Spinal cord (tissue), 10 donors: Measurements from ENCODE around the gene PDZK1IP1. TPM values are rescaled to one million over a fixed set of nuclear protein-coding genes. Genes with fewer than 3 reads are reported as not detected.

Experiments used
- DNase-seq, 6 donors: peaks; one replicate each; pipeline versions ENCODE4 v3.0.0 to v3.0.0-alpha.2; 2013 to 2015; ENCODE audit warnings: low spot score in 6 of 6, low read depth in 4 of 6
- H3K27ac ChIP-seq: one replicate; pipeline ENCODE4 v1.5.1; 2013; ENCODE audit warnings: low read depth, low read length, control low read depth
- H3K27me3 ChIP-seq: one replicate; pipeline ENCODE4 v1.6.1; 2013; ENCODE audit warnings: low read length; ENCODE audit not compliant: control insufficient read depth, insufficient read depth
- H3K36me3 ChIP-seq: one replicate; pipeline ENCODE4 v1.6.1; 2013; ENCODE audit warnings: low read length; ENCODE audit not compliant: control insufficient read depth, insufficient read depth
- H3K4me1 ChIP-seq: one replicate; pipeline ENCODE4 v1.6.1; 2013; ENCODE audit warnings: low read length; ENCODE audit not compliant: control insufficient read depth, insufficient read depth
- H3K4me3 ChIP-seq: one replicate; pipeline ENCODE4 v1.5.1; 2013; ENCODE audit warnings: low read depth, low read length, control low read depth
- H3K9me3 ChIP-seq: one replicate; pipeline ENCODE4 v1.6.1; 2013; ENCODE audit warnings: low read length; ENCODE audit not compliant: control insufficient read depth, insufficient read depth
- WGBS: methylation state at CpG from one replicate; pipeline ENCODE4 v1.1.5; 2013; ENCODE audit warnings: missing lambda C conversion rate; ENCODE audit not compliant: insufficient coverage; 5-methylcytosine and 5-hydroxymethylcytosine counted together
- polyA plus RNA-seq, 2 donors: library from polyadenylated mRNA; unstranded; fragments of 120-200 nt; gene quantifications; one replicate each; pipeline ENCODE4 v1.2.1, GENCODE V29; 2013; ENCODE audit not compliant: insufficient read length in 2 of 2
- total RNA-seq, 2 donors: library from RNA; depleted of rRNA in 1 of 2; stranded (reverse); fragments of 120-200 nt in 1 of 2; fragments of >200 nt in 1 of 2; gene quantifications; one replicate each; pipeline versions ENCODE4 v1.2.3 to v1.2.4, GENCODE V29; 2013 to 2014
- donor health status: healthy.

The PDZK1IP1 gene
- total and polyA plus RNA-seq, 4 donors, result 0.30 to 0.35 TPM; not detected in 2

GRCh38 chr1:47229886-47230691, 40.3 kb upstream of the PDZK1IP1 start:
- Histone ChIP-seq H3K4me1 (peaks cover 37% of the 10 kb centered on the region), H3K36me3 (no peaks in the 10 kb centered on the region), H3K27ac (peak overlapping the region; percentile 51), H3K9me3 (no peaks in the 10 kb centered on the region), H3K27me3 (peaks cover 97% of the 10 kb centered on the region), H3K4me3 (peak overlapping the region; percentile 26)
- no CpG with 5 or more reads among the region's 23 CpGs for WGBS
- peak in 2 of 6 donors; percentile 58 to 69 for DNase-seq

GRCh38 chr1:47229031-47229885, 39.4 kb upstream of the PDZK1IP1 start:
- H3K4me1 ChIP-seq, result peaks cover 44% of the 10 kb centered on the region
- no peak for DNase-seq
- no peaks in the 10 kb centered on the region for H3K9me3 ChIP-seq
- H3K36me3 ChIP-seq, result no peaks in the 10 kb centered on the region
- WGBS, result 10% methylated on average over 28 of the region's 35 CpGs
- H3K4me3 ChIP-seq, result peak overlapping the region; percentile 16
- peak overlapping the region; percentile 25 for H3K27ac ChIP-seq
- H3K27me3 ChIP-seq, result peaks cover 97% of the 10 kb centered on the region

- peaks cover 97% of the 10 kb centered on the region for H3K27me3 ChIP-seq
- no peak overlapping the region for H3K27ac ChIP-seq
- H3K36me3 ChIP-seq, result no peaks in the 10 kb centered on the region
- 25% methylated on average over 12 of the region's 12 CpGs for WGBS
- DNase-seq, result no peak
- peaks cover 44% of the 10 kb centered on the region for H3K4me1 ChIP-seq
- no peaks in the 10 kb centered on the region for H3K9me3 ChIP-seq
- no peak overlapping the region for H3K4me3 ChIP-seq
Observed at GRCh38 chr1:47228644-47229030, 38.8 kb upstream of the PDZK1IP1 start.

- WGBS, result 20% methylated on average over 4 of the region's 7 CpGs
Observed at GRCh38 chr1:47227341-47228232, 37.8 kb upstream of the PDZK1IP1 start.

GRCh38 chr1:47226839-47227215, 37.0 kb upstream of the PDZK1IP1 start:
- peaks cover 97% of the 10 kb centered on the region for H3K27me3 ChIP-seq
- no peak overlapping the region for H3K4me3 ChIP-seq
- no peak for DNase-seq
- H3K4me1 ChIP-seq, result peaks cover 37% of the 10 kb centered on the region
- 40% methylated on average over 3 of the region's 4 CpGs for WGBS
- no peaks in the 10 kb centered on the region for H3K9me3 ChIP-seq
- no peaks in the 10 kb centered on the region for H3K36me3 ChIP-seq
- no peak overlapping the region for H3K27ac ChIP-seq

More at GRCh38 chr1:47227341-47228232, 37.8 kb upstream of the PDZK1IP1 start:
- H3K4me1 ChIP-seq, result peaks cover 44% of the 10 kb centered on the region
- no peaks in the 10 kb centered on the region for H3K9me3 ChIP-seq
- no peak overlapping the region for H3K27ac ChIP-seq
- no peak overlapping the region for H3K4me3 ChIP-seq
- no peaks in the 10 kb centered on the region for H3K36me3 ChIP-seq
- peaks cover 97% of the 10 kb centered on the region for H3K27me3 ChIP-seq
- DNase-seq, result no peak

- peaks cover 31% of the 10 kb centered on the region for H3K4me1 ChIP-seq
- H3K9me3 ChIP-seq, result no peaks in the 10 kb centered on the region
- no peak overlapping the region for H3K27ac ChIP-seq
- H3K4me3 ChIP-seq, result no peak overlapping the region
- peaks cover 96% of the 10 kb centered on the region for H3K27me3 ChIP-seq
- no peaks in the 10 kb centered on the region for H3K36me3 ChIP-seq
- WGBS, result 9% methylated on average over 7 of the region's 19 CpGs
- no peak for DNase-seq
Observed at GRCh38 chr1:47226121-47226838, 36.4 kb upstream of the PDZK1IP1 start.

- Histone ChIP-seq H3K27me3 (peaks cover 93% of the 10 kb centered on the region), H3K9me3 (no peaks in the 10 kb centered on the region), H3K4me3 (no peak overlapping the region), H3K36me3 (no peaks in the 10 kb centered on the region), H3K27ac (no peak overlapping the region), H3K4me1 (peaks cover 26% of the 10 kb centered on the region)
- DNase-seq, result peak in 1 of 6 donors; percentile 9
- under 1% methylated on average over 79 of the region's 79 CpGs for WGBS
Observed at GRCh38 chr1:47225430-47226100, 35.7 kb upstream of the PDZK1IP1 start.

GRCh38 chr1:47224676-47225399, 35.0 kb upstream of the PDZK1IP1 start:
- H3K27me3 ChIP-seq, result peaks cover 85% of the 10 kb centered on the region
- no peaks in the 10 kb centered on the region for H3K36me3 ChIP-seq
- no peak overlapping the region for H3K4me3 ChIP-seq
- DNase-seq, result peak in 1 of 6 donors; percentile 11
- WGBS, result 4% methylated on average over 28 of the region's 30 CpGs
- no peaks in the 10 kb centered on the region for H3K9me3 ChIP-seq
- peaks cover 26% of the 10 kb centered on the region for H3K4me1 ChIP-seq
- no peak overlapping the region for H3K27ac ChIP-seq
